Measurements from ENCODE around the gene CDH13.

DNA sequence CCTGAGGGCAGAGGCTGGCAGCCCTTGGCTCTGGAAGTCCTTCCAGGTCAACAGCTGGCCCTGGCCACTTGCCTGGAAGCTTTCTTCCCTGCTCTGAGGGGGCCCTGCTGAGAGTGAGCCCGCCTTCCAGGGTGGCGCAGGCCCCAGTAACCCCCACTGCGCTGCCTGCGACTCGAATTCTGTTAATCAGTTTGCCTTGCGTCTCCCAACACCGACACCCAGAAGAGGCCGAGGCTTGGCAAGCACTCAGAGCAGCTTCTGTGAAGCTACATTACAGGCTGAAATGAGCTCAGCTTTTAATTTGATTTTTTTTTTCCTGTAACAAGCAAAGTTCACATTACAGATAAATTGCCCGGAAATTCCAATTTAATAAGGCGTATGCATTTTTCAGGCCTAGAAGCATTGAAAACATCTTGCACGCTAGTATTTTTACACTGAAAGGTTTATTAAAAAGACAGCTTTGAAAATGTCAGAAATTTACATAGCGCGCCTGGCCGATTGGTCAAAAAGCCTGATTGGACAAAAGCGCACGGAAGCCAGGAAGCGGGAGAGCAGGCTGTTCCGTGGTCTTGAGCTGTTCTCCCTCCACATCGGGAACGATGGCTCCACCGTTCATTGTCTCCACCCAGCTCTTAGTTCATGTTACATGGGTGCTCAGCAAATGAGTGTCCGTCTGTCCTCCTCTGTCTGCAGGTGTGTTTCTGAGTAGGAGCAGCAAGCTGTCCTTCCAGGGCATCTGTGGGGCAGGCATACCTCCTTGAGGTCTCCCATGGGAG lies 1115.5 kb downstream of the CDH13 start:
- TF ChIP-seq EZH2 (IDR thresholded peaks at IDR 0.05; ENCODE audit: borderline replicate concordance, low read depth, low read length, poor library complexity, severe bottlenecking) = no peak
- TF ChIP-seq, protein P1, sequence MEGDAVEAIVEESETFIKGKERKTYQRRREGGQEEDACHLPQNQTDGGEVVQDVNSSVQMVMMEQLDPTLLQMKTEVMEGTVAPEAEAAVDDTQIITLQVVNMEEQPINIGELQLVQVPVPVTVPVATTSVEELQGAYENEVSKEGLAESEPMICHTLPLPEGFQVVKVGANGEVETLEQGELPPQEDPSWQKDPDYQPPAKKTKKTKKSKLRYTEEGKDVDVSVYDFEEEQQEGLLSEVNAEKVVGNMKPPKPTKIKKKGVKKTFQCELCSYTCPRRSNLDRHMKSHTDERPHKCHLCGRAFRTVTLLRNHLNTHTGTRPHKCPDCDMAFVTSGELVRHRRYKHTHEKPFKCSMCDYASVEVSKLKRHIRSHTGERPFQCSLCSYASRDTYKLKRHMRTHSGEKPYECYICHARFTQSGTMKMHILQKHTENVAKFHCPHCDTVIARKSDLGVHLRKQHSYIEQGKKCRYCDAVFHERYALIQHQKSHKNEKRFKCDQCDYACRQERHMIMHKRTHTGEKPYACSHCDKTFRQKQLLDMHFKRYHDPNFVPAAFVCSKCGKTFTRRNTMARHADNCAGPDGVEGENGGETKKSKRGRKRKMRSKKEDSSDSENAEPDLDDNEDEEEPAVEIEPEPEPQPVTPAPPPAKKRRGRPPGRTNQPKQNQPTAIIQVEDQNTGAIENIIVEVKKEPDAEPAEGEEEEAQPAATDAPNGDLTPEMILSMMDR (conservative IDR thresholded peaks at IDR 0.05; ENCODE audit: low read depth, low read length) = no peak

Data from A673 (cell line).